ENCODE results near the gene MMP23B.
"Not testable (repeated sequence)": the region's sequence is repeated elsewhere in the genome, so short reads cannot be mapped to it uniquely, and the experiment has no call there.

Gene MMP23B

DNA sequence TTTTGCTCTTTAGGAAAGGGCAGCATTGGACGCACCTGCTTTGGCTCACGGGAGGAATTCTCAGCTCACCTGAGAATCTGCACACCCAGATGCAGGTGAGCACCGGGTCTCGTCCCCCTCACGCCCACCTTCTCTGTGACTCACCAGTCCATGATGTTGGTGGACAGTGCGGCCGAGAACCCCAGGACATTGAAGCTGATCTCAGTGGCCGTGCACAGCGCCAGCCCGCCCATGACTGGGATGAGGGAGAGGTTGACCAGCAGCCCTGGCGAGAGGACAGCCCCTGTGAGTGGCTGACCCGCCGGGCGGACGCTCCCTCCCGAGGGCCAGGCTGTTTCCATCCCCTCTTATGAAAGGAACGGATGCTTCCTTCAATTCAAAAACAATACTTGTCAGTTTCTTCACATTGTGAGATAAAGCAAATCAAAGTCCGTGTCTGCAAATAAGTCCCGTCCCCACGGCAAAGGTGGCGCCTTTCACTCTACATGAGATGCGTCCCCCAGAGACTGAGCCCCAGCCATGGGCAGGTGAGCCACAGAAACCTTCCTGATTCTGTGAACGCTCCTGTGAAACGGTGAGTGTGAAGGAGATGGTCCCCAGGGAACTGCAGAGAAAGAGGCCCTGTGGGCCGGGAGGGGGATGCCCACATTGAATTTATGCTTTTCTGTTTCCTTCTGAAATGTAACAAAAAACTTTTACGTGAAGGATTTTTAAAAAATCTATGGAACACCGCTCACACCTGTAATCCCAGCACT is 39.6 kb downstream of the MMP23B start:
- Histone ChIP-seq H3K27me3 (ENCODE audit: insufficient read depth, low read depth) (no peaks in the 10 kb centered on the region), H2AFZ (ENCODE audit: low read depth) (no peak overlapping the region), H3K4me2 (no peak overlapping the region), H3K4me3 (IDR thresholded peaks at IDR 0.05; ENCODE audit: insufficient read depth, low read depth, low read length) (no peak overlapping the region), H3K36me3 (ENCODE audit: insufficient read depth) (no peaks in the 10 kb centered on the region), H3K4me1 (ENCODE audit: low read depth, poor library complexity, severe bottlenecking) (no peaks in the 10 kb centered on the region), H3K79me2 (ENCODE audit: insufficient read depth, low read depth) (no peaks in the 10 kb centered on the region), H3K27ac (no peak overlapping the region), H4K20me1 (ENCODE audit: insufficient read depth) (no peaks in the 10 kb centered on the region), H3K9ac (no peak overlapping the region)
- TF ChIP-seq CTCF (conservative IDR thresholded peaks at IDR 0.05; ENCODE audit: low read depth, low read length) = no peak

GRCh38 chr1:1672181-1672965 is 40.4 kb downstream of the MMP23B start:
- Histone ChIP-seq H3K36me3 (ENCODE audit: insufficient read depth) (no peaks in the 10 kb centered on the region), H3K4me1 (ENCODE audit: low read depth, poor library complexity, severe bottlenecking) (peaks cover 2% of the 10 kb centered on the region)

GRCh38 chr1:1674806-1675205 is 42.8 kb downstream of the MMP23B start:
- H2AFZ ChIP-seq (ENCODE audit: low read depth); H3K27ac ChIP-seq; H3K27me3 ChIP-seq (ENCODE audit: insufficient read depth, low read depth); H3K36me3 ChIP-seq (ENCODE audit: insufficient read depth); H4K20me1 ChIP-seq (ENCODE audit: insufficient read depth); H3K4me2 ChIP-seq; H3K79me2 ChIP-seq (ENCODE audit: insufficient read depth, low read depth); H3K9ac ChIP-seq; H3K4me3 ChIP-seq (IDR thresholded peaks at IDR 0.05; ENCODE audit: insufficient read depth, low read depth, low read length): not testable (repeated sequence)
- H3K4me1 ChIP-seq (ENCODE audit: low read depth, poor library complexity, severe bottlenecking) = peaks cover 24% of the 10 kb centered on the region

More at GRCh38 chr1:1672181-1672965, 40.4 kb downstream of the MMP23B start:
- no peak overlapping the region for H3K4me2 ChIP-seq
- no peaks in the 10 kb centered on the region for H3K27me3 ChIP-seq (ENCODE audit: insufficient read depth, low read depth)
- no peaks in the 10 kb centered on the region for H4K20me1 ChIP-seq (ENCODE audit: insufficient read depth)
- TF ChIP-seq CTCF (conservative IDR thresholded peaks at IDR 0.05; ENCODE audit: low read depth, low read length) = no peak
- H3K27ac ChIP-seq = no peak overlapping the region
- no peak overlapping the region for H2AFZ ChIP-seq (ENCODE audit: low read depth)
- H3K4me3 ChIP-seq (IDR thresholded peaks at IDR 0.05; ENCODE audit: insufficient read depth, low read depth, low read length) = no peak overlapping the region
- H3K9ac ChIP-seq = no peak overlapping the region
- no peaks in the 10 kb centered on the region; the same call in 1 of the 2 replicates for H3K79me2 ChIP-seq (ENCODE audit: insufficient read depth, low read depth)

DNA sequence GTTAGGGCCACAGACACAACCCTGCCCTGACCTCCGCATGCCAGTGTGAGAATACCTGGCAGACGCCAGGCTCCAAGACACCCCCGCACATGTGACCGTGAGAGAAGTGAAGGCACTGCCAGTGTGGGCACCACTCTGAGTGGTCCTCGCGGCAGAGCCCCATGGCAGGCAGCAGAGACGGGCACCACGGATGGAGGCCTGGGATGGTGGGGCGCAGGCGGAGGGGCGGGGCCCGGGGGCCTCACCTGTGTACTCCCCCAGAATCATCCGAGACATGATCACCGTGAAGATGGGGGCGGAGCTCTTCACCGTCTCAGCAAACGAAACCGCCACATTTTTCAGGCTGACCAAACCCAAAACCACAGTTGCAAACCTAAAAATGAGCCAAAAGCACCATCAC is 43.2 kb downstream of the MMP23B start:
- H3K27ac ChIP-seq; H4K20me1 ChIP-seq (ENCODE audit: insufficient read depth); H3K36me3 ChIP-seq (ENCODE audit: insufficient read depth); H2AFZ ChIP-seq (ENCODE audit: low read depth); H3K79me2 ChIP-seq (ENCODE audit: insufficient read depth, low read depth); H3K27me3 ChIP-seq (ENCODE audit: insufficient read depth, low read depth); H3K4me3 ChIP-seq (IDR thresholded peaks at IDR 0.05; ENCODE audit: insufficient read depth, low read depth, low read length); H3K4me2 ChIP-seq; H3K9ac ChIP-seq: not testable (repeated sequence)
- peaks cover 24% of the 10 kb centered on the region for H3K4me1 ChIP-seq (ENCODE audit: low read depth, poor library complexity, severe bottlenecking)

DNA sequence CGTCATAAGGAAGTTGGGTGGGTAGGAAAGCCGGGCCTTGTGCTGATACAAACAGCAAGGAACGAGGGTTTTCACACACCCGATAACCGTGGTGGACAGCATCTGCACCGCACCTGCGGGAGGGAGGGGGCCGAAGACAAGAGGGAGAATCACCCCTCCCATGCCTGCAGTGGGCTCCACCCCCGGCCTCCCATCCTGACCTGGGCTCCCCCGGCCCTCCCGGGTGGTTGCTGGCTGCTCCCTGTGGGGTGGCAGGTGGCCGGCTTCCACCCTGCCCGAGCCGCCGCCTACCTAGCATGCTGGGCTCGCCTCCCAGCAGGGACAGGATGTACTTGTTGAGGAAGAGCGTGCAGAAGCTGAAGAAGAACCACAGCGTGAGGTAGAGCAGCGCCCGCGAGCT is 44.1 kb downstream of the MMP23B start:
- H3K4me2 ChIP-seq; H3K27me3 ChIP-seq (ENCODE audit: insufficient read depth, low read depth); H3K4me3 ChIP-seq (IDR thresholded peaks at IDR 0.05; ENCODE audit: insufficient read depth, low read depth, low read length); H4K20me1 ChIP-seq (ENCODE audit: insufficient read depth); H2AFZ ChIP-seq (ENCODE audit: low read depth); H3K9ac ChIP-seq; H3K79me2 ChIP-seq (ENCODE audit: insufficient read depth, low read depth); H3K36me3 ChIP-seq (ENCODE audit: insufficient read depth): not testable (repeated sequence)
- peak overlapping the region; percentile 56; the same call in 1 of the 2 replicates for H3K27ac ChIP-seq
- peaks cover 24% of the 10 kb centered on the region for H3K4me1 ChIP-seq (ENCODE audit: low read depth, poor library complexity, severe bottlenecking)
